DMS79 (cell line): ENCODE data around the gene CCDC192.

ENCODE experiments used
- DNase-seq: peaks from one replicate; lab custom pipeline; 2025; lab: John Stamatoyannopoulos, UW

Gene CCDC192

GRCh38 chr5:127985811-127986325 lies 282.7 kb downstream of the CCDC192 start:
- no peak for DNase-seq

- DNase-seq = no peak
These were observed 284.4 kb downstream of the CCDC192 start for GRCh38 chr5:127987354-127988145.

DNA sequence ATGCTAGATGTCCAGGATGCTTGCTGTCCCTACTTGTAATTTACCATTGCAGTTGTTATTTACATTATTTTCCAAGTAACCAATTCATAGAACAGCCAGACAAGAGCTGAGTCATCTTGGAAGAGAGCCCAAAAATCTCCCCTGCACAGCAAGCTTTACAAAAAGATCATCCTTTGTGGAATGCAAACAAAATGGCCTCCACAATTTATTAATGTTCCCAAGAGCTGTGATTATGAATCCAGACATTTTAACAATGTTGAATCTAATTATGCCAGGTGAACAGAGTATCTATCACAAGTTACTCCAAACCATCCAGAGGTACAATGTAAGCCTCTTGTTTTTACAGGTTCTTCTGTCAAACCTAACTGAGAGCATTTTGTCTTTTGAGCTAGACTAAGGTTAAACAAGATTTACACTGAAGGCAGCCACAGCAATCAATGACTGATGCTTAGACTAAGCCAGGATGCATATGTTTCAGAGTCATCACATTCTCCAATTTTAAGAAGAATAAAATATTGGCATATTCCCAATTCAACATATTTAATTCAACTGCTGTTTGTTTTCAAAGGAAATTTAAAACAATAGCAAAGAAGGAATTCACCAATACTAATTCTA lies 285.1 kb downstream of the CCDC192 start:
- no peak for DNase-seq
